ENCODE data around the gene TRAPPC14. TPM values are rescaled to one million over a fixed set of nuclear protein-coding genes. Genes with fewer than 3 reads are reported as not detected.

Gene TRAPPC14
- total and polyA plus RNA-seq, 9 of the 15 experiments (the other 6 are each of a cell fraction or from before 2014, with no cell fraction given): 0.42 to 45.9 (median 18.2) TPM

DNA sequence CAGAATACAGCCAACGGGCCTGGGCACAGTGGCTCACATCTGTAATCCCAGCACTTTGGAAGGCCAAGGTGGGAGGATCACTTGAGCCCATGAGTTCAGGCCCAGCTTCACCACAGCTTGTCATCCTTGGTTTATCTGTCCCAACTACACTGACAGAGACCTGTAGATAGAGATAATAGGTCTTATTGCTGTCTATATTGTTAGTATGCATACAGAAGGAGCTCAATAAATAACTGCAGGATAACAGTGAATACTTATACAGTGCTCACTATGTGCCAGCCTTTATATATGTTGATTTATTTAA is 37.8 kb downstream of the TRAPPC14 start (continued):
- no peak for TF ChIP-seq NFIX (CRISPR knock-in tag; IDR thresholded peaks at IDR 0.05; ENCODE audit: low read depth)
- TF ChIP-seq, protein P1, sequence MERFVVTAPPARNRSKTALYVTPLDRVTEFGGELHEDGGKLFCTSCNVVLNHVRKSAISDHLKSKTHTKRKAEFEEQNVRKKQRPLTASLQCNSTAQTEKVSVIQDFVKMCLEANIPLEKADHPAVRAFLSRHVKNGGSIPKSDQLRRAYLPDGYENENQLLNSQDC (CRISPR knock-in tag; IDR thresholded peaks at IDR 0.05): no peak
- TF ChIP-seq ESRRA (IDR thresholded peaks at IDR 0.05; ENCODE audit: borderline replicate concordance, low read depth): no peak
- TF ChIP-seq HNRNPK (IDR thresholded peaks at IDR 0.05; ENCODE audit: low read depth, low read length, poor library complexity, severe bottlenecking): no peak
- TF ChIP-seq OTX1 (CRISPR knock-in tag; IDR thresholded peaks at IDR 0.05): no peak
- TF ChIP-seq BRD4 (IDR thresholded peaks at IDR 0.05): no peak
- TF ChIP-seq, protein P2, sequence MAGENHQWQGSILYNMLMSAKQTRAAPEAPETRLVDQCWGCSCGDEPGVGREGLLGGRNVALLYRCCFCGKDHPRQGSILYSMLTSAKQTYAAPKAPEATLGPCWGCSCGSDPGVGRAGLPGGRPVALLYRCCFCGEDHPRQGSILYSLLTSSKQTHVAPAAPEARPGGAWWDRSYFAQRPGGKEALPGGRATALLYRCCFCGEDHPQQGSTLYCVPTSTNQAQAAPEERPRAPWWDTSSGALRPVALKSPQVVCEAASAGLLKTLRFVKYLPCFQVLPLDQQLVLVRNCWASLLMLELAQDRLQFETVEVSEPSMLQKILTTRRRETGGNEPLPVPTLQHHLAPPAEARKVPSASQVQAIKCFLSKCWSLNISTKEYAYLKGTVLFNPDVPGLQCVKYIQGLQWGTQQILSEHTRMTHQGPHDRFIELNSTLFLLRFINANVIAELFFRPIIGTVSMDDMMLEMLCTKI (IDR thresholded peaks at IDR 0.05; ENCODE audit: partially characterized antibody): no peak
- TF ChIP-seq, protein P3, sequence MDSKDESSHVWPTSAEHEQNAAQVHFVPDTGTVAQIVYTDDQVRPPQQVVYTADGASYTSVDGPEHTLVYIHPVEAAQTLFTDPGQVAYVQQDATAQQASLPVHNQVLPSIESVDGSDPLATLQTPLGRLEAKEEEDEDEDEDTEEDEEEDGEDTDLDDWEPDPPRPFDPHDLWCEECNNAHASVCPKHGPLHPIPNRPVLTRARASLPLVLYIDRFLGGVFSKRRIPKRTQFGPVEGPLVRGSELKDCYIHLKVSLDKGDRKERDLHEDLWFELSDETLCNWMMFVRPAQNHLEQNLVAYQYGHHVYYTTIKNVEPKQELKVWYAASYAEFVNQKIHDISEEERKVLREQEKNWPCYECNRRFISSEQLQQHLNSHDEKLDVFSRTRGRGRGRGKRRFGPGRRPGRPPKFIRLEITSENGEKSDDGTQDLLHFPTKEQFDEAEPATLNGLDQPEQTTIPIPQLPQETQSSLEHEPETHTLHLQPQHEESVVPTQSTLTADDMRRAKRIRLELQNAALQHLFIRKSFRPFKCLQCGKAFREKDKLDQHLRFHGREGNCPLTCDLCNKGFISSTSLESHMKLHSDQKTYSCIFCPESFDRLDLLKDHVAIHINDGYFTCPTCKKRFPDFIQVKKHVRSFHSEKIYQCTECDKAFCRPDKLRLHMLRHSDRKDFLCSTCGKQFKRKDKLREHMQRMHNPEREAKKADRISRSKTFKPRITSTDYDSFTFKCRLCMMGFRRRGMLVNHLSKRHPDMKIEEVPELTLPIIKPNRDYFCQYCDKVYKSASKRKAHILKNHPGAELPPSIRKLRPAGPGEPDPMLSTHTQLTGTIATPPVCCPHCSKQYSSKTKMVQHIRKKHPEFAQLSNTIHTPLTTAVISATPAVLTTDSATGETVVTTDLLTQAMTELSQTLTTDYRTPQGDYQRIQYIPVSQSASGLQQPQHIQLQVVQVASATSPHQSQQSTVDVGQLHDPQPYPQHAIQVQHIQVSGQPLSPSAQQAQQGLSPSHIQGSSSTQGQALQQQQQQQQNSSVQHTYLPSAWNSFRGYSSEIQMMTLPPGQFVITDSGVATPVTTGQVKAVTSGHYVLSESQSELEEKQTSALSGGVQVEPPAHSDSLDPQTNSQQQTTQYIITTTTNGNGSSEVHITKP (IDR thresholded peaks at IDR 0.05; ENCODE audit: partially characterized antibody): no peak
- TF ChIP-seq L3MBTL2 (IDR thresholded peaks at IDR 0.05): no peak
- TF ChIP-seq, protein P4, sequence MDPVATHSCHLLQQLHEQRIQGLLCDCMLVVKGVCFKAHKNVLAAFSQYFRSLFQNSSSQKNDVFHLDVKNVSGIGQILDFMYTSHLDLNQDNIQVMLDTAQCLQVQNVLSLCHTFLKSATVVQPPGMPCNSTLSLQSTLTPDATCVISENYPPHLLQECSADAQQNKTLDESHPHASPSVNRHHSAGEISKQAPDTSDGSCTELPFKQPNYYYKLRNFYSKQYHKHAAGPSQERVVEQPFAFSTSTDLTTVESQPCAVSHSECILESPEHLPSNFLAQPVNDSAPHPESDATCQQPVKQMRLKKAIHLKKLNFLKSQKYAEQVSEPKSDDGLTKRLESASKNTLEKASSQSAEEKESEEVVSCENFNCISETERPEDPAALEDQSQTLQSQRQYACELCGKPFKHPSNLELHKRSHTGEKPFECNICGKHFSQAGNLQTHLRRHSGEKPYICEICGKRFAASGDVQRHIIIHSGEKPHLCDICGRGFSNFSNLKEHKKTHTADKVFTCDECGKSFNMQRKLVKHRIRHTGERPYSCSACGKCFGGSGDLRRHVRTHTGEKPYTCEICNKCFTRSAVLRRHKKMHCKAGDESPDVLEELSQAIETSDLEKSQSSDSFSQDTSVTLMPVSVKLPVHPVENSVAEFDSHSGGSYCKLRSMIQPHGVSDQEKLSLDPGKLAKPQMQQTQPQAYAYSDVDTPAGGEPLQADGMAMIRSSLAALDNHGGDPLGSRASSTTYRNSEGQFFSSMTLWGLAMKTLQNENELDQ (CRISPR knock-in tag; IDR thresholded peaks at IDR 0.05; ENCODE audit: borderline replicate concordance): 0 out of 2 replicates have a peak, but pooled peaks have one; percentile 29
- TF ChIP-seq XRCC4 (IDR thresholded peaks at IDR 0.05; ENCODE audit: extremely low read depth, insufficient read depth, insufficient read length): no peak
- TF ChIP-seq ZNF583 (CRISPR knock-in tag; IDR thresholded peaks at IDR 0.05): no peak
- TF ChIP-seq, protein P5, sequence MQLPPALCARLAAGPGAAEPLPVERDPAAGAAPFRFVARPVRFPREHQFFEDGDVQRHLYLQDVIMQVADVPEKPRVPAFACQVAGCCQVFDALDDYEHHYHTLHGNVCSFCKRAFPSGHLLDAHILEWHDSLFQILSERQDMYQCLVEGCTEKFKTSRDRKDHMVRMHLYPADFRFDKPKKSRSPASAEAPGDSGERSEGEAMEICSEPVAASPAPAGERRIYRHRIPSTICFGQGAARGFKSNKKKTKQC (CRISPR knock-in tag; IDR thresholded peaks at IDR 0.05): no peak
- TF ChIP-seq KLF16 (IDR thresholded peaks at IDR 0.05): no peak
- no peak for TF ChIP-seq COPS2 (conservative IDR thresholded peaks at IDR 0.05)
- TF ChIP-seq NFRKB (IDR thresholded peaks at IDR 0.05; ENCODE audit: low read depth): no peak
- TF ChIP-seq HDAC6 (IDR thresholded peaks at IDR 0.05; ENCODE audit: low read depth, low read length): no peak
- peak; percentile 64 for TF ChIP-seq CBFA2T3 (IDR thresholded peaks at IDR 0.05)
- no peak for TF ChIP-seq MTF1 (CRISPR knock-in tag; IDR thresholded peaks at IDR 0.05; ENCODE audit: borderline replicate concordance)
- TF ChIP-seq, protein P6, sequence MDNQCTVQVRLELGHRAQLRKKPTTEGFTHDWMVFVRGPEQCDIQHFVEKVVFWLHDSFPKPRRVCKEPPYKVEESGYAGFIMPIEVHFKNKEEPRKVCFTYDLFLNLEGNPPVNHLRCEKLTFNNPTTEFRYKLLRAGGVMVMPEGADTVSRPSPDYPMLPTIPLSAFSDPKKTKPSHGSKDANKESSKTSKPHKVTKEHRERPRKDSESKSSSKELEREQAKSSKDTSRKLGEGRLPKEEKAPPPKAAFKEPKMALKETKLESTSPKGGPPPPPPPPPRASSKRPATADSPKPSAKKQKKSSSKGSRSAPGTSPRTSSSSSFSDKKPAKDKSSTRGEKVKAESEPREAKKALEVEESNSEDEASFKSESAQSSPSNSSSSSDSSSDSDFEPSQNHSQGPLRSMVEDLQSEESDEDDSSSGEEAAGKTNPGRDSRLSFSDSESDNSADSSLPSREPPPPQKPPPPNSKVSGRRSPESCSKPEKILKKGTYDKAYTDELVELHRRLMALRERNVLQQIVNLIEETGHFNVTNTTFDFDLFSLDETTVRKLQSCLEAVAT (IDR thresholded peaks at IDR 0.05): no peak
- TF ChIP-seq SMARCA4 (IDR thresholded peaks at IDR 0.05): no peak
